Neural progenitor cell (in vitro differentiated cells): ENCODE data around the gene MATR3.

Source experiments
- EZH2 ChIP-seq: fragments of 200-600 bp; sonication (generic); IDR thresholded peaks from 2 replicates; pipeline ENCODE4 v1.6.1; 2017; ENCODE audit warnings: antibody characterized with exemption, mild to moderate bottlenecking, moderate library complexity
- EZH2phosphoT487 ChIP-seq: fragments of 200-600 bp; sonication (generic); IDR thresholded peaks from 2 replicates; pipeline ENCODE4 v1.6.1; 2017; ENCODE audit warnings: antibody characterized with exemption
- TF ChIP-seq, protein P1 (sequence below): fragments of 200-600 bp; sonication (generic); IDR thresholded peaks from 2 replicates; pipeline ENCODE4 v1.5.1; 2017; ENCODE audit warnings: antibody characterized with exemption, mild to moderate bottlenecking

DNA sequence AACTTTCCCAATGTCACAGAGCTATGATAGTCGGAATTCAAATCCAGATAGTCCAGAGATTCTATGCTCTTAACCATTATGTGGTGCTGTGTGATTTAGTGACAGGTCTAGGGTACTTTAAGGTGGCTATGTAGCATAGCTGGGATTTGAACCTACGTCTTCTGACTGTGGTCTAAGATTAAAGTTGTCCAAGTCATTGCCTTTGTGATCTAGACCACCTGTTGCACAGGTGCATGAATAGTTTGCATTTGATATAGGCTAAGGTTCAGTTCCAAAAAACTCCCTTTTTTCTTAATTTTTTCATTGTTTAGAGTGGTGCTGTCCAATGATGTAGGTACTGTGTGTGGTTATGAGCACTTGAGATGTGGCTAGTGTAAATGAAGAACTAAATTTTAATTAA is 50.6 kb downstream of the MATR3 start:
- TF ChIP-seq, protein P1, sequence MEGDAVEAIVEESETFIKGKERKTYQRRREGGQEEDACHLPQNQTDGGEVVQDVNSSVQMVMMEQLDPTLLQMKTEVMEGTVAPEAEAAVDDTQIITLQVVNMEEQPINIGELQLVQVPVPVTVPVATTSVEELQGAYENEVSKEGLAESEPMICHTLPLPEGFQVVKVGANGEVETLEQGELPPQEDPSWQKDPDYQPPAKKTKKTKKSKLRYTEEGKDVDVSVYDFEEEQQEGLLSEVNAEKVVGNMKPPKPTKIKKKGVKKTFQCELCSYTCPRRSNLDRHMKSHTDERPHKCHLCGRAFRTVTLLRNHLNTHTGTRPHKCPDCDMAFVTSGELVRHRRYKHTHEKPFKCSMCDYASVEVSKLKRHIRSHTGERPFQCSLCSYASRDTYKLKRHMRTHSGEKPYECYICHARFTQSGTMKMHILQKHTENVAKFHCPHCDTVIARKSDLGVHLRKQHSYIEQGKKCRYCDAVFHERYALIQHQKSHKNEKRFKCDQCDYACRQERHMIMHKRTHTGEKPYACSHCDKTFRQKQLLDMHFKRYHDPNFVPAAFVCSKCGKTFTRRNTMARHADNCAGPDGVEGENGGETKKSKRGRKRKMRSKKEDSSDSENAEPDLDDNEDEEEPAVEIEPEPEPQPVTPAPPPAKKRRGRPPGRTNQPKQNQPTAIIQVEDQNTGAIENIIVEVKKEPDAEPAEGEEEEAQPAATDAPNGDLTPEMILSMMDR = no peak
- no peak for TF ChIP-seq EZH2
- TF ChIP-seq EZH2phosphoT487 = no peak
